Mammary epithelial cell (primary cell): ENCODE results near the gene SMYD1.

Experiments
- EZH2 ChIP-seq: IDR thresholded peaks from 2 replicates; pipeline ENCODE4 v1.6.1; 2012; ENCODE audit warnings: low read length, inconsistent platforms, borderline replicate concordance
- TF ChIP-seq, protein P1 (sequence below), 2 donors: IDR thresholded peaks in 1 of 2; conservative IDR thresholded peaks in 1 of 2; 2 replicates each; pipeline ENCODE4 v1.5.1; 2011 to 2012; ENCODE audit warnings: inconsistent platforms in 2 of 2, low read length in 2 of 2, mild to moderate bottlenecking in 2 of 2, control low read depth in 1 of 2, low read depth in 1 of 2; ENCODE audit not compliant: insufficient read depth in 1 of 2; ENCODE audit errors: extremely low read depth in 1 of 2

- TF ChIP-seq, protein P1, sequence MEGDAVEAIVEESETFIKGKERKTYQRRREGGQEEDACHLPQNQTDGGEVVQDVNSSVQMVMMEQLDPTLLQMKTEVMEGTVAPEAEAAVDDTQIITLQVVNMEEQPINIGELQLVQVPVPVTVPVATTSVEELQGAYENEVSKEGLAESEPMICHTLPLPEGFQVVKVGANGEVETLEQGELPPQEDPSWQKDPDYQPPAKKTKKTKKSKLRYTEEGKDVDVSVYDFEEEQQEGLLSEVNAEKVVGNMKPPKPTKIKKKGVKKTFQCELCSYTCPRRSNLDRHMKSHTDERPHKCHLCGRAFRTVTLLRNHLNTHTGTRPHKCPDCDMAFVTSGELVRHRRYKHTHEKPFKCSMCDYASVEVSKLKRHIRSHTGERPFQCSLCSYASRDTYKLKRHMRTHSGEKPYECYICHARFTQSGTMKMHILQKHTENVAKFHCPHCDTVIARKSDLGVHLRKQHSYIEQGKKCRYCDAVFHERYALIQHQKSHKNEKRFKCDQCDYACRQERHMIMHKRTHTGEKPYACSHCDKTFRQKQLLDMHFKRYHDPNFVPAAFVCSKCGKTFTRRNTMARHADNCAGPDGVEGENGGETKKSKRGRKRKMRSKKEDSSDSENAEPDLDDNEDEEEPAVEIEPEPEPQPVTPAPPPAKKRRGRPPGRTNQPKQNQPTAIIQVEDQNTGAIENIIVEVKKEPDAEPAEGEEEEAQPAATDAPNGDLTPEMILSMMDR (conservative IDR thresholded peaks at IDR 0.05 in 1 of 2, IDR thresholded peaks at IDR 0.05 in 1 of 2; ENCODE audit: extremely low read depth in 1 of 2, insufficient read depth in 1 of 2, low read depth in 1 of 2, low read length in 2 of 2) = no peak
- TF ChIP-seq EZH2 = no peak
Observed at GRCh38 chr2:88060907-88061275, 6.7 kb upstream of the SMYD1 start.
